IMR-90 (cell line): ENCODE measurements around the gene ACSL6. TPM values are rescaled to one million over a fixed set of nuclear protein-coding genes. Genes with fewer than 3 reads are reported as not detected.

Source experiments
- ATAC-seq: fragments of 200-7000 bp; cut with Tn5 transposase; 2 replicates; pipeline ENCODE4 v1.9.1; 2020; ENCODE audit warnings: low read depth, mild to moderate bottlenecking, moderate library complexity
- BruUV-seq: library from RNA; stranded (reverse); fragments of 400-500 nt; replicated peaks from 2 replicates; lab custom pipeline; 2021; lab: Mats Ljungman, UMichigan
- CTCF ChIA-PET: fragments of 300-600 bp; formaldehyde crosslinking; extraction: SDS; loops from one replicate; lab custom pipeline; 2021; ENCODE audit warnings: antibody characterized with exemption; lab: Yijun Ruan, JAX
- POLR2A ChIA-PET: fragments of 300-600 bp; sonication (Branson Sonifier 250); formaldehyde crosslinking; loops from one replicate; lab custom pipeline; 2022; ENCODE audit warnings: antibody characterized with exemption; ENCODE audit not compliant: unreplicated experiment; lab: Charles Lee
- DNase-seq: peaks from one replicate; pipeline ENCODE4 v3.0.0; 2013
- H2AFZ ChIP-seq: replicated peaks from 2 replicates; pipeline ENCODE3; 2013; ENCODE audit warnings: low read length, mild to moderate bottlenecking; ENCODE audit not compliant: poor library complexity
- H2AK5ac ChIP-seq: 2 replicates; pipeline ENCODE4 v1.6.1; 2013; ENCODE audit warnings: low read depth, low read length, inconsistent platforms
- H2AK9ac ChIP-seq: replicated peaks from 2 replicates; pipeline ENCODE3; 2013; ENCODE audit warnings: mild to moderate bottlenecking, low read depth, low read length, moderate library complexity; ENCODE audit not compliant: poor library complexity
- H2BK120ac ChIP-seq: 2 replicates; pipeline ENCODE4 v1.6.1; 2013; ENCODE audit warnings: low read depth, low read length, inconsistent platforms
- H2BK15ac ChIP-seq: 3 replicates; pipeline ENCODE4 v1.6.1; 2013; ENCODE audit warnings: low read depth, low read length, inconsistent platforms
- H2BK20ac ChIP-seq: 2 replicates; pipeline ENCODE4 v1.6.1; 2013; ENCODE audit warnings: low read depth, mild to moderate bottlenecking, inconsistent platforms, low read length, moderate library complexity
- H2BK5ac ChIP-seq: 2 replicates; pipeline ENCODE4 v1.6.1; 2013; ENCODE audit warnings: mild to moderate bottlenecking, low read depth, low read length, inconsistent platforms; ENCODE audit not compliant: poor library complexity, severe bottlenecking
- H3K14ac ChIP-seq: replicated peaks from 2 replicates; pipeline ENCODE4 v1.6.1; 2013; ENCODE audit warnings: low read depth, low read length, inconsistent platforms
- H3K18ac ChIP-seq: 2 replicates; pipeline ENCODE4 v1.6.1; 2013; ENCODE audit warnings: low read depth, low read length, control low read depth
- H3K23ac ChIP-seq: 2 replicates; pipeline ENCODE4 v1.6.1; 2013; ENCODE audit warnings: low read depth, low read length, inconsistent platforms
- H3K27ac ChIP-seq: 2 replicates; pipeline ENCODE4 v1.5.1; 2013; ENCODE audit warnings: mild to moderate bottlenecking, control low read depth, low read length; ENCODE audit not compliant: insufficient read depth
- H3K27me3 ChIP-seq: 2 replicates; pipeline ENCODE4 v1.6.1; 2013; ENCODE audit warnings: low read length; ENCODE audit not compliant: control insufficient read depth, insufficient read depth
- H3K36me3 ChIP-seq: 2 replicates; pipeline ENCODE4 v1.6.1; 2013; ENCODE audit warnings: low read length, mixed read lengths; ENCODE audit not compliant: control insufficient read depth, insufficient read depth
- H3K4ac ChIP-seq: 2 replicates; pipeline ENCODE4 v1.6.1; 2013; ENCODE audit warnings: low read depth, low read length, inconsistent platforms
- H3K4me1 ChIP-seq: 2 replicates; pipeline ENCODE4 v1.6.1; 2013; ENCODE audit warnings: low read length, mixed read lengths; ENCODE audit not compliant: control insufficient read depth, insufficient read depth
- H3K4me2 ChIP-seq: 2 replicates; pipeline ENCODE4 v1.6.1; 2013; ENCODE audit warnings: low read depth, mild to moderate bottlenecking, control low read depth, low read length, moderate library complexity
- H3K4me3 ChIP-seq: 2 replicates; pipeline ENCODE4 v1.5.1; 2013; ENCODE audit warnings: low read depth, mild to moderate bottlenecking, control low read depth, low read length, moderate library complexity; ENCODE audit not compliant: insufficient read depth
- H3K56ac ChIP-seq: 2 replicates; pipeline ENCODE4 v1.6.1; 2013; ENCODE audit warnings: low read length, inconsistent platforms; ENCODE audit not compliant: insufficient read depth; ENCODE audit errors: extremely low read depth
- H3K79me1 ChIP-seq, 2 experiments: 2 replicates each; pipeline ENCODE4 v1.6.1; 2013; ENCODE audit warnings: low read length in 2 of 2, inconsistent platforms in 1 of 2, low read depth in 1 of 2
- H3K9ac ChIP-seq: 2 replicates; pipeline ENCODE4 v1.6.1; 2013; ENCODE audit warnings: low read depth, low read length, control low read depth
- H3K9me1 ChIP-seq: 2 replicates; pipeline ENCODE4 v1.6.1; 2013; ENCODE audit warnings: low read length, inconsistent platforms; ENCODE audit not compliant: insufficient read depth
- H3K9me3 ChIP-seq: 2 replicates; pipeline ENCODE4 v1.6.1; 2013; ENCODE audit warnings: low read length; ENCODE audit not compliant: control insufficient read depth, insufficient read depth
- H4K20me1 ChIP-seq: 2 replicates; pipeline ENCODE4 v1.6.1; 2013; ENCODE audit warnings: low read length, inconsistent platforms; ENCODE audit not compliant: insufficient read depth
- H4K5ac ChIP-seq: 2 replicates; pipeline ENCODE4 v1.6.1; 2013; ENCODE audit warnings: mild to moderate bottlenecking, low read depth, low read length, control low read depth
- H4K8ac ChIP-seq, 2 experiments: 2 replicates each; pipeline ENCODE4 v1.6.1; 2013; ENCODE audit warnings: low read depth in 2 of 2, low read length in 2 of 2, control low read depth in 1 of 2, inconsistent platforms in 1 of 2
- H4K91ac ChIP-seq: 2 replicates; pipeline ENCODE4 v1.6.1; 2013; ENCODE audit warnings: low read depth, low read length, inconsistent platforms; ENCODE audit not compliant: insufficient read depth
- BHLHE40 ChIP-seq: fragments of 150-350 bp; IDR thresholded peaks from 2 replicates; pipeline ENCODE4 v1.6.1; 2016; ENCODE audit warnings: mild to moderate bottlenecking, low read depth, low read length
- CEBPB ChIP-seq: IDR thresholded peaks from 2 replicates; pipeline ENCODE4 v1.6.1; 2012; ENCODE audit warnings: low read depth, low read length, improper control_type of control experiment
- CHD1 ChIP-seq: IDR thresholded peaks from 2 replicates; pipeline ENCODE4 v1.6.1; 2012; ENCODE audit warnings: low read depth, low read length, improper control_type of control experiment
- FOS ChIP-seq: fragments of 150-350 bp; IDR thresholded peaks from 2 replicates; pipeline ENCODE4 v1.6.1; 2016; ENCODE audit warnings: low read depth, low read length
- MAFK ChIP-seq: IDR thresholded peaks from 2 replicates; pipeline ENCODE4 v1.6.1; 2012; ENCODE audit warnings: low read depth, low read length, improper control_type of control experiment
- MAZ ChIP-seq: IDR thresholded peaks from 2 replicates; pipeline ENCODE4 v1.6.1; 2012; ENCODE audit warnings: low read depth, mild to moderate bottlenecking, low read length, improper control_type of control experiment, moderate library complexity, borderline replicate concordance
- MXI1 ChIP-seq: IDR thresholded peaks from 2 replicates; pipeline ENCODE4 v1.6.1; 2012; ENCODE audit warnings: low read depth, mild to moderate bottlenecking, low read length, moderate library complexity, borderline replicate concordance
- NFE2L2 ChIP-seq: fragments of 150-350 bp; IDR thresholded peaks from 2 replicates; pipeline ENCODE4 v1.6.1; 2016; ENCODE audit warnings: low read depth, mild to moderate bottlenecking, low read length
- POLR2A ChIP-seq: IDR thresholded peaks from 2 replicates; pipeline ENCODE4 v1.6.1; 2012; ENCODE audit warnings: mild to moderate bottlenecking, low read depth, low read length
- RAD21 ChIP-seq: IDR thresholded peaks from 2 replicates; pipeline ENCODE4 v1.6.1; 2012; ENCODE audit warnings: low read length, improper control_type of control experiment
- RCOR1 ChIP-seq: IDR thresholded peaks from 2 replicates; pipeline ENCODE4 v1.6.1; 2012; ENCODE audit warnings: mild to moderate bottlenecking, low read length, improper control_type of control experiment; ENCODE audit not compliant: insufficient replicate concordance
- RFX5 ChIP-seq: IDR thresholded peaks from 2 replicates; pipeline ENCODE4 v1.8.0; 2012; ENCODE audit warnings: low read depth, mild to moderate bottlenecking, low read length, moderate library complexity
- SMC3 ChIP-seq: fragments of 150-350 bp; IDR thresholded peaks from 2 replicates; pipeline ENCODE4 v1.6.1; 2016; ENCODE audit warnings: low read depth, mild to moderate bottlenecking, antibody characterized with exemption, low read length, moderate library complexity
- USF2 ChIP-seq: fragments of 150-350 bp; IDR thresholded peaks from 2 replicates; pipeline ENCODE4 v1.6.1; 2017; ENCODE audit warnings: mild to moderate bottlenecking, antibody characterized with exemption, low read length, low read depth
- WGBS, 2 experiments: methylation state at CpG; one replicate each; pipeline versions ENCODE4 v1.1.5 to v1.1.7; 2013; ENCODE audit warnings: missing lambda C conversion rate in 2 of 2; ENCODE audit not compliant: insufficient read length in 1 of 2; ENCODE audit errors: extremely low coverage in 2 of 2; 5-methylcytosine and 5-hydroxymethylcytosine counted together
- dilution Hi-C: fragments of 300-500 bp; cut with HindIII; formaldehyde crosslinking; loops from one replicate; pipeline ENCODE4 v1.14.3; 2018; ENCODE audit warnings: low sequenced_read_pairs; ENCODE audit not compliant: unreplicated experiment
- in situ Hi-C: fragments of 300-500 bp; cut with MboI; formaldehyde crosslinking; loops from 3 replicates; pipeline ENCODE4 v1.14.3; 2019; ENCODE audit warnings: low sequenced_read_pairs, inconsistent platforms, mixed read lengths
- intact Hi-C: fragments of 100-400 bp; cut with micrococcal nuclease; formaldehyde crosslinking; loops from 2 replicates; pipeline ENCODE4 v1.10.0; 2022
- polyA plus RNA-seq, 3 experiments: library from polyadenylated mRNA; depleted of rRNA; stranded (reverse); fragments of >200 nt; gene quantifications; 2 replicates each; pipeline ENCODE4 v1.2.3, GENCODE V29; 2012; ENCODE audit warnings: low replicate concordance in 1 of 3
- total RNA-seq: library from RNA; depleted of rRNA; stranded (reverse); fragments of >200 nt; gene quantifications from 2 replicates; pipeline ENCODE4 v1.2.3, GENCODE V29; 2012
- TF ChIP-seq, protein P1 (sequence below): fragments of 150-350 bp; IDR thresholded peaks from 2 replicates; pipeline ENCODE4 v1.6.1; 2016; ENCODE audit warnings: low read depth, mild to moderate bottlenecking, low read length, moderate library complexity, borderline replicate concordance
- TF ChIP-seq, protein P2 (sequence below): conservative IDR thresholded peaks from 2 replicates; pipeline ENCODE4 v1.5.1; 2012; ENCODE audit warnings: mild to moderate bottlenecking, low read depth, low read length, improper control_type of control experiment

Gene ACSL6
- total and polyA plus RNA-seq, 2 of the 4 experiments (the other 2 are of a cell fraction), result not detected

DNA sequence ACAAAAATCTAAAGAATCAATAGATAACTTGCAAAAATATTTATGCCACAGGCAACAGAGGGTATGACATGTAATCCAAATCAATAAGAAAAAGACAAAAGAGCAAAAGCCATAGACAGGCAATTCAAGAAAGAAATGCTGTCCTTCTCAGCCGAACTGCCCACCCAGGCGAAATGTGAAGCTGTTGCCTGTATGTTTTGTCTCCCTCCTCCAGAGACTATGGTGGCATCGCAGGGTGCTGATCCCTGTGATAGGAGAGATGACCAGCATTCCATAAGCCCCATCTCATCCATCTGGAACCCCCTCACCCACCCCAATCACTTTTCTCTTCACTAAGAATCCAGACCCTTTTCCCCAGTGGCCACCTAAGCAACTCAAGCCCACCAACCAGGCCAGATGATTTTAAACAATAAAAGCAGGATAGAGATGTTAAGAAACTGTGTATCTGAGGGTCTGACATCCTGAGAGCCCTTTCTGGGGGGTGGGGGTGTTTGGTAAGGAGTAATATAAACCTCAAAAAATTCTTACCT lies 5.3 kb upstream of the ACSL6 start:
- Histone ChIP-seq H2BK5ac (no peak overlapping the region), H2BK120ac (no peak overlapping the region), H3K79me1 (no peaks in the 10 kb centered on the region), H4K91ac (no peak overlapping the region), H4K20me1 (peaks cover 5% of the 10 kb centered on the region; the same call in 1 of the 2 replicates), H3K9me3 (no peaks in the 10 kb centered on the region), H2AFZ (no peak overlapping the region), H2AK5ac (no peak overlapping the region), H3K27me3 (peaks cover 38% of the 10 kb centered on the region), H2AK9ac (no peak overlapping the region), H3K36me3 (no peaks in the 10 kb centered on the region), H2BK20ac (no peak overlapping the region), H3K27ac (no peak overlapping the region), H2BK15ac (no peak overlapping the region), H4K5ac (no peak overlapping the region), H3K4me1 (no peaks in the 10 kb centered on the region), H3K56ac (no peak overlapping the region), H3K9ac (no peak overlapping the region), H3K14ac (no peak overlapping the region), H3K4me2 (no peak overlapping the region), H3K4ac (no peak overlapping the region), H4K8ac (no peak overlapping the region), H3K9me1 (0 out of 2 replicates have a peak, but pooled peaks cover 4% of the 10 kb centered on the region), H3K23ac (no peak overlapping the region), H3K18ac (no peak overlapping the region), H3K4me3 (no peak overlapping the region)
- ChIA-PET CTCF (interaction anchor here (0.6 kb wide), 1 partner anchor 552 kb away, joined by 3 read pairs; no protein-coding TSS in a partner anchor), POLR2A (no interaction called here)
- no peak for TF ChIP-seq SMC3
- TF ChIP-seq FOS, result no peak
- TF ChIP-seq, protein P1, sequence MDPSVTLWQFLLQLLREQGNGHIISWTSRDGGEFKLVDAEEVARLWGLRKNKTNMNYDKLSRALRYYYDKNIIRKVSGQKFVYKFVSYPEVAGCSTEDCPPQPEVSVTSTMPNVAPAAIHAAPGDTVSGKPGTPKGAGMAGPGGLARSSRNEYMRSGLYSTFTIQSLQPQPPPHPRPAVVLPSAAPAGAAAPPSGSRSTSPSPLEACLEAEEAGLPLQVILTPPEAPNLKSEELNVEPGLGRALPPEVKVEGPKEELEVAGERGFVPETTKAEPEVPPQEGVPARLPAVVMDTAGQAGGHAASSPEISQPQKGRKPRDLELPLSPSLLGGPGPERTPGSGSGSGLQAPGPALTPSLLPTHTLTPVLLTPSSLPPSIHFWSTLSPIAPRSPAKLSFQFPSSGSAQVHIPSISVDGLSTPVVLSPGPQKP, result no peak
- TF ChIP-seq CEBPB, result no peak
- TF ChIP-seq MAZ, result no peak
- no peak for TF ChIP-seq MAFK
- TF ChIP-seq RCOR1, result no peak
- TF ChIP-seq BHLHE40, result no peak
- TF ChIP-seq USF2, result no peak
- no peak for TF ChIP-seq MXI1
- TF ChIP-seq RAD21, result no peak
- no peak for TF ChIP-seq CHD1
- TF ChIP-seq, protein P2, sequence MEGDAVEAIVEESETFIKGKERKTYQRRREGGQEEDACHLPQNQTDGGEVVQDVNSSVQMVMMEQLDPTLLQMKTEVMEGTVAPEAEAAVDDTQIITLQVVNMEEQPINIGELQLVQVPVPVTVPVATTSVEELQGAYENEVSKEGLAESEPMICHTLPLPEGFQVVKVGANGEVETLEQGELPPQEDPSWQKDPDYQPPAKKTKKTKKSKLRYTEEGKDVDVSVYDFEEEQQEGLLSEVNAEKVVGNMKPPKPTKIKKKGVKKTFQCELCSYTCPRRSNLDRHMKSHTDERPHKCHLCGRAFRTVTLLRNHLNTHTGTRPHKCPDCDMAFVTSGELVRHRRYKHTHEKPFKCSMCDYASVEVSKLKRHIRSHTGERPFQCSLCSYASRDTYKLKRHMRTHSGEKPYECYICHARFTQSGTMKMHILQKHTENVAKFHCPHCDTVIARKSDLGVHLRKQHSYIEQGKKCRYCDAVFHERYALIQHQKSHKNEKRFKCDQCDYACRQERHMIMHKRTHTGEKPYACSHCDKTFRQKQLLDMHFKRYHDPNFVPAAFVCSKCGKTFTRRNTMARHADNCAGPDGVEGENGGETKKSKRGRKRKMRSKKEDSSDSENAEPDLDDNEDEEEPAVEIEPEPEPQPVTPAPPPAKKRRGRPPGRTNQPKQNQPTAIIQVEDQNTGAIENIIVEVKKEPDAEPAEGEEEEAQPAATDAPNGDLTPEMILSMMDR, result no peak
- TF ChIP-seq POLR2A, result no peak
- TF ChIP-seq NFE2L2, result no peak
- TF ChIP-seq RFX5, result no peak
- WGBS, 2 experiments, result no CpG with 5 or more reads among the region's 3 CpGs
- ATAC-seq, result no peak
- dilution Hi-C loops, result no loop called here
- in situ Hi-C loops, result no loop called here
- intact Hi-C loops, result no loop called here
- no peak for DNase-seq
- no TSS peak for BruUV-seq
